Hepatocyte (in vitro differentiated cells): Measurements from ENCODE around the gene GNL2.

Experiments
- EZH2 ChIP-seq: fragments of 200-600 bp; sonication (generic); IDR thresholded peaks from 2 replicates; pipeline ENCODE4 v1.6.1; 2016; ENCODE audit warnings: antibody characterized with exemption, mild to moderate bottlenecking, borderline replicate concordance
- EZH2phosphoT487 ChIP-seq: fragments of 200-600 bp; sonication (generic); IDR thresholded peaks from one replicate; pipeline ENCODE4 v1.6.1; 2018; ENCODE audit warnings: antibody characterized with exemption, mild to moderate bottlenecking, low read depth, moderate library complexity; ENCODE audit not compliant: unreplicated experiment, severe bottlenecking
- TF ChIP-seq, protein P1 (sequence below): fragments of 200-600 bp; sonication (generic); IDR thresholded peaks from 2 replicates; pipeline ENCODE4 v1.5.1; 2016; ENCODE audit warnings: antibody characterized with exemption, mild to moderate bottlenecking; ENCODE audit not compliant: poor library complexity

GRCh38 chr1:37557402-37557801 is 38.3 kb downstream of the GNL2 start:
- TF ChIP-seq, protein P1, sequence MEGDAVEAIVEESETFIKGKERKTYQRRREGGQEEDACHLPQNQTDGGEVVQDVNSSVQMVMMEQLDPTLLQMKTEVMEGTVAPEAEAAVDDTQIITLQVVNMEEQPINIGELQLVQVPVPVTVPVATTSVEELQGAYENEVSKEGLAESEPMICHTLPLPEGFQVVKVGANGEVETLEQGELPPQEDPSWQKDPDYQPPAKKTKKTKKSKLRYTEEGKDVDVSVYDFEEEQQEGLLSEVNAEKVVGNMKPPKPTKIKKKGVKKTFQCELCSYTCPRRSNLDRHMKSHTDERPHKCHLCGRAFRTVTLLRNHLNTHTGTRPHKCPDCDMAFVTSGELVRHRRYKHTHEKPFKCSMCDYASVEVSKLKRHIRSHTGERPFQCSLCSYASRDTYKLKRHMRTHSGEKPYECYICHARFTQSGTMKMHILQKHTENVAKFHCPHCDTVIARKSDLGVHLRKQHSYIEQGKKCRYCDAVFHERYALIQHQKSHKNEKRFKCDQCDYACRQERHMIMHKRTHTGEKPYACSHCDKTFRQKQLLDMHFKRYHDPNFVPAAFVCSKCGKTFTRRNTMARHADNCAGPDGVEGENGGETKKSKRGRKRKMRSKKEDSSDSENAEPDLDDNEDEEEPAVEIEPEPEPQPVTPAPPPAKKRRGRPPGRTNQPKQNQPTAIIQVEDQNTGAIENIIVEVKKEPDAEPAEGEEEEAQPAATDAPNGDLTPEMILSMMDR = no peak
- TF ChIP-seq EZH2 (no peak), EZH2phosphoT487 (no peak)
